Mesodermal cell (in vitro differentiated cells): Measurements from ENCODE around the gene LSS.

Source experiments
- H3K27ac ChIP-seq: 2 replicates; pipeline ENCODE4 v1.7.0; 2013; ENCODE audit warnings: mild to moderate bottlenecking, low read depth, low read length, moderate library complexity; ENCODE audit not compliant: severe bottlenecking
- H3K36me3 ChIP-seq: 2 replicates; pipeline ENCODE4 v1.7.1; 2013; ENCODE audit warnings: mild to moderate bottlenecking, low read length, moderate library complexity; ENCODE audit not compliant: control insufficient read depth, insufficient read depth
- H3K4me1 ChIP-seq: one replicate; pipeline ENCODE4 v1.7.1; 2013; ENCODE audit warnings: mild to moderate bottlenecking, low read length; ENCODE audit not compliant: insufficient read depth, control insufficient read depth, poor library complexity, severe bottlenecking
- H3K4me3 ChIP-seq: 2 replicates; pipeline ENCODE4 v1.7.0; 2013; ENCODE audit warnings: low read length, control low read depth, mild to moderate bottlenecking; ENCODE audit not compliant: insufficient read depth, poor library complexity, severe bottlenecking; ENCODE audit errors: extremely low read depth
- H3K9me3 ChIP-seq: 2 replicates; pipeline ENCODE4 v1.7.1; 2013; ENCODE audit warnings: mild to moderate bottlenecking, low read length, moderate library complexity; ENCODE audit not compliant: control insufficient read depth
- WGBS, 2 experiments: methylation state at CpG; one replicate each; pipeline ENCODE4 v1.1.5; 2013; ENCODE audit warnings: missing lambda C conversion rate in 2 of 2; ENCODE audit not compliant: insufficient coverage in 2 of 2; 5-methylcytosine and 5-hydroxymethylcytosine counted together

LSS gene

GRCh38 chr21:46139686-46140085 lies 88.9 kb downstream of the LSS start:
- Histone ChIP-seq H3K9me3 (no peaks in the 10 kb centered on the region), H3K4me3 (no peak overlapping the region), H3K4me1 (no peaks in the 10 kb centered on the region), H3K27ac (no peak overlapping the region), H3K36me3 (no peaks in the 10 kb centered on the region)
- 81% methylated on average over 6 to 12 of the region's 15 CpGs for WGBS, 2 experiments

GRCh38 chr21:46138383-46138970 lies 90.1 kb downstream of the LSS start:
- Histone ChIP-seq H3K27ac (no peak overlapping the region), H3K4me3 (no peak overlapping the region), H3K36me3 (no peaks in the 10 kb centered on the region), H3K9me3 (no peaks in the 10 kb centered on the region), H3K4me1 (no peaks in the 10 kb centered on the region)
- 94 to 95% methylated on average over 23 to 28 of the region's 28 CpGs for WGBS, 2 experiments
